Inflammatory macrophage treated with lipopolysaccharide for 1 hour (primary cell): ENCODE results near the gene SARNP.
A peak's percentile ranks its signal among the peaks of the same experiment; 100 is the strongest.
"Not testable (repeated sequence)": the region's sequence is repeated elsewhere in the genome, so short reads cannot be mapped to it uniquely, and the experiment has no call there.

Experiments used
- DNase-seq, 2 donors: peaks; one replicate each; pipeline ENCODE4 v3.0.0-alpha.2; 2020 to 2022

SARNP gene

GRCh38 chr12:55838361-55838760, 20.8 kb upstream of the SARNP start:
- DNase-seq = no peak

DNA sequence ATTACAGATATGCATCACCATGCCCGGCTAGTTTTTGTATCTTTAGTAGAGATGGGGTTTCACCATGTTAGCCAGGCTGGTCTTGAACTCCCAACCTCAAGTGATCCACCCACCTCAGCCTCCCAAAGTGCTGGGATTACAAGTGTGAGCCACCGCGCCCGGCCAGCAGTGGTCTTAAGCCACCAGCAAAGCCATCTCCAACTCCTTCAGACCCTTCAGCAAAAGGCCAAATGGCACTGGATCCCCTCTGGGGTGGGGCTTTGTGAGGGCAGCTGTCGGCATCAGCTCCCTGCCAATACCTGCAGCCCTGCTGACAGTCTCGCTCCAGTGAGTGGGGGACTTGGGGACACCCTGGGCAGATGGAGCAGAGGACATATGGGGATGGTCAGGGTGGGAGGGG, 16.9 kb upstream of the SARNP start:
- DNase-seq = not testable (repeated sequence)

DNA sequence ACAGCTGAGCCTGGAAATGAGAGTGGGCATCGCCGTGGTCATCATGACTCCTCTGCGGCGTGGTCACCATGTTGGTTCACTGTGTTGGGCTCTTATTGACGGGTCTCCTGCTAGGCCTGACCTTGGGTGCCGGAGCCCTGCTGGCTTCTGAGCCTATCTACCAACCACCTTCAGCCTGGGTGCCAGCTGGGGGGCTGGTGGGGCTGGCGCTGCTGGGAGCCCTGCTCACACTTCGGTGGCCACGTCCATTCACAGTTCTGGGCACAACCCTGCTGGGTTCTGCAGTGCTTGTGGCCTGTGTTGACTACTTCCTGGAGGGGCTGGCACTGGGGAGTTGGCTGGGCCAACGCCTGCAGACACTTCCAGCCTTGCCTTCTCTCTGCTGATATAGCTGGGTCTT, 15.5 kb upstream of the SARNP start:
- no peak for DNase-seq

DNA sequence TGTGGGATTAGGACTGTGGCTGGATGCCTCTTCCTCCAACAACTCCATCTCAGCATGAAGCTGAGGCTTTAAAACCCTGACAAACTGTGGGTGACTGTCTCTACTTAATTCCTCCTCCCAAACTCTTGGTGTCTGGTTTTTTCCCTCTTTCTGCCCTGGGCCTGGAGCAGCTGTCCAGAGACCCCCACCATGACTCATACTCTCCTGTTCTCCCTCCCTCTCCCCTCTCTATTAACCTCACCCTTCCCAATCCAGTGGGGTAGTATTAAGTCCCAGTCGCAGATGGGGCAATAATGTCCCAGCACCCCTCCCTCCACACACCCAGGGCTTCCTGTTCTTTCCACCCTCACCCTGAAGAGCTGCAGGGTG, 13.9 kb upstream of the SARNP start:
- DNase-seq = no peak

DNA sequence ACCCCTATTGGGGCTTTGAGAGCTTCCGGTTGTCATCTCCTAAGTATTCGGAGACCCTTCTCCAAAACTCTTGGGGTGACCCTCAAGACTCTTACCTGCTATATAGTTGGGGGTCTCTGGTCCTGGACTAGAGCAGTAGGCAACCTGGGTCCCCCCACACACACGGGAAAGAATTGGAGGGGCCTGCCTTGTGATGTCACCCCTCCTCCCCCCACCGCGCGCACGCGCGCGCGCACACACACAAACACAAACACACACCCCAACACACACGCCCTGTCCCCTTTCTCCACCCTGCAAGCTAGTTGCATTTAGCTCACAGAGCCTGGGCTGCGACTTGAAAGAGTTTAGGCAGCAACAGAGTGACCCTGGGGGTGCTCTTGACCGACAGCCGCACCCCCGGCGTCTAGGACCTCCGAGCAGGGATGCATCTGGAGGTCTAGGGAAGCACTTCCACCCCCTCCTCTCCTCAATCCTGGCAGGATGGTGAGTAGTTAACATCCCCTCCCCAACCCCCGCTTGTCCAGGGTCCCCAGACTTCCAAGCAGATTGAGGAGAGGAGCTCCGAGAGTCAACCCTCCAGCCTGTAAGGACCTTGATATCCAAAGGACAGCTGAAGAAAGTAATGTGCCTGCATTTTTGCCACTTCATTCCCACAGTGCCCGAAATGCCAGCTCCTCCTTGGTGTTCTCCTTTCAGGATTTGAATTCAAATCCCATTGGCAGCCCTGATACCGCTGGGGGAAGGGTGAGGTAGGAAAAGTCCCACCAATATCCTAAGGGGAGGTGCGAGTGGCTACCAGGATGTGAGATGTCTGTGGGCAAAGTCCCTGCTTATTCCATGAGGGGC, 13.3 kb upstream of the SARNP start:
- peak in 1 of 2 donors; percentile 36 for DNase-seq

DNA sequence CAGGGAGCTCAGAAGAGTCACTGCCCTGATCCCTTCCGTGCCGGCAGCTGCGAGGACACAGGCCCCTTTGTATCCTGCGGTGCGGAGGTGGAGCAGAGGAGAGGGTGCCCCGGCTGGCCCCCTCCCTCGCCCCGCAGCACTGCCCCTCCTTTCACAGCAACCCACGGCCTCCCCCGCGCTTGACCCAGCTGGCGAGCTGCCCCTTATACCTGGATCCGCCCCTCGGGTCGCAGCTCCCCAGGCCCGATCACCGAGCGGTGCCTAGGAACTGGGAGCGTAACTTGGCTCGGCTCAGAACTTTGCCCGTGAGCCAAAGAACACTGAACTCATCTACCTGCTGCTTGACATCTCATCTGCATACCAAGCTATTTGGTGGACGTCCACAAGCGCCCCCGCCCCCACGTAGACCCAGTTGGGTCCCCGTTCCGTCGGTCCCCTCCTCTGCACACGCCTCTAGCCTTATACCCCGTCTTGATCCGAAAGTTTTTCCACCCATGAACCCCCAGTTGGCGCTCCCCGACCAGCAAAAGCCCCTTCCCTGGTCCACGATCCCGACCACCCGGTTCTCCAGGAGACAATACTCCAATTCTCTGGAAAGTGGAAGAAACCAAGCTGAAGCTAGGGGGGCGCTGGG, 12.6 kb upstream of the SARNP start:
- no peak for DNase-seq

DNA sequence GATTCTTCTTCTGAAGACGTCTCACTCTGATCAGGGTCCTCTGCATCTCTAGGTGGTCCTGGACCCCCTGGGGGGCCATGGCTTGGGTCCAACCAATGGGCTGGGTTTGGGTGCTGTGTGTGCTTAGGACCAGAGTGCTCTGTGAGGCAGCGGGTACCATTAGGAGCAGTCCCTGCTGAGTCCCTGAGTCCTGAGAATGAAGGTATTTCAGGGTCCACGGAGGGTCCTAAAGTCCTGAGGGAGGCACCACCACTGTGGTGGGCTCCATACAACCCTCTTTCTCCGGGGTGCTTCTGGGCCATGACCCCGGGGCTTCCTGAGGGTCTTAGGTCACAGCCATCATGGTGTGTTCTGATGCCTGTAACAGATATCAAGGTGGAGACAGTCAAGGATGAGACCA, 10.8 kb upstream of the SARNP start:
- no peak for DNase-seq

DNA sequence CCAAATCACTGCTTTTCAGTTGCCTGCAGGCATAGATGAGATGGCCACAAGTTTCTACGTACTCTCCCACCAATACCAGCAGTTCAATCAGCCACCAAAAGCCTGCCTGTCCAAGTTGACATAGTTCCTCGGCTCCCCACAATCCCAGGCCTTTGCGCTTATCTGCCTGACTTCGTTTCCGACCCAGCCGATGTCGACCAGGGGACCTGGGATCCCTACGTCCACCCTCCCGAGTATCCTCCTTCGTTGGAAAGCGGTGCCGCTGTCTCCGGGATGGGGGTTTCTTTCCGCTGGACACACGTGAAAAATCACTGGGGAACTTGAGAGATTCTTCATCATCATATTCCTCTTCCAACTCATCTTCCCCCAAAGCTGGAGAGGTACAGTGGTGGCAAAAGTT, 10.3 kb upstream of the SARNP start:
- DNase-seq = no peak

DNA sequence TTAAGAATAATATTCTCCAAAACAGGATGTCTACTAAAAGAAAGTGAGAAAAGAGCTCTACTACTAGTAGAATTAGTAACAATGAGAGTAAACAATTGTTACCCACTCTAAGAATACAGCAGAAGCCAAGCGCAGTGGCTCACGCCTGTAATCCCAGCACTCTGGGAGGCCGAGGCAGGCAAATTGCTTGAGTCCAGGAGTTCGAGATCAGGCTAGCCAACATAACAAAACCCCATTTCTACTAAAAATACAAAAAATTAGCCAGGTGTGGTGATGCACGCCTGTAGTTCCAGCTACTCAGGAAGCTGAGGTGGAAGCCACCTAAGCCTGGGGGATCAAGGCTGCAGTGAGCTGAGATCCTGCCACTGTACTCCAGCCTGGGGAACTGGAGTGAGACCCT, 7.2 kb upstream of the SARNP start:
- DNase-seq = no peak

- no peak for DNase-seq
Measured at GRCh38 chr12:55823419-55823818, 5.9 kb upstream of the SARNP start.

- no peak for DNase-seq
Measured at GRCh38 chr12:55822228-55822627, 4.7 kb upstream of the SARNP start.

GRCh38 chr12:55820679-55821078, 3.2 kb upstream of the SARNP start:
- peak in 1 of 2 donors; percentile 37 for DNase-seq

- no peak for DNase-seq
Measured at GRCh38 chr12:55818886-55819285, 1.4 kb upstream of the SARNP start.

DNA sequence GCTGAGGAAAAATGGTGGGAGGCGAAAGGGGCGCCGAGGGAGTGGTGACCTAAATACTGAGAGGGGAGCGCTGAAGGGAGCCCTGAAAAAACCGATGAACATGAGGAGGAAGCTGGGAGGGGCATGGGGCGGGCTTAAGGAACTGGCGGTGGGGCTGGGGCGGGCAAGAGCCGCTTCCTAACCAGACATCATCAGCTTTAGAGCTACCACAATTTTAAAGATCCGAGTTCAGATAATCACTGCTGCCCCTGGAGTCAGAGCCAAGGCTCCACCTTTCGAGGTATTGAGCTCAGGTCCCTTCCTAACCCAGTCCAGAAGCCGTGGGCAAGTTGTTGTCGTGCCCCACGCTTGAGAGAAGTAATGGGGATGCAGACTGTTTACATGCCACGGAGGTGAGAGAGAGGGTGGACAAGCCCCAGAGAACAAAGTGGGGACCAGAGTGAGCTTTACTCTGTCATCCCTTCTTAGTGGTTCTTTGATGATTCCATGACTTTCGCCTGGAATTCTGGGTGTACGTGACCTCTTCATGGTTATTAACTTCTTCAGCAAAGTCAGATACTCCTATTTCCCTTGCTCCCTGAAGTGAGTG, 710 bp upstream of the SARNP start:
- no peak for DNase-seq

GRCh38 chr12:55816881-55817344, 611 bp downstream of the SARNP start:
- DNase-seq = peak in 1 of 2 donors; percentile 41

GRCh38 chr12:55815473-55815872, 2.1 kb downstream of the SARNP start:
- DNase-seq = no peak

DNA sequence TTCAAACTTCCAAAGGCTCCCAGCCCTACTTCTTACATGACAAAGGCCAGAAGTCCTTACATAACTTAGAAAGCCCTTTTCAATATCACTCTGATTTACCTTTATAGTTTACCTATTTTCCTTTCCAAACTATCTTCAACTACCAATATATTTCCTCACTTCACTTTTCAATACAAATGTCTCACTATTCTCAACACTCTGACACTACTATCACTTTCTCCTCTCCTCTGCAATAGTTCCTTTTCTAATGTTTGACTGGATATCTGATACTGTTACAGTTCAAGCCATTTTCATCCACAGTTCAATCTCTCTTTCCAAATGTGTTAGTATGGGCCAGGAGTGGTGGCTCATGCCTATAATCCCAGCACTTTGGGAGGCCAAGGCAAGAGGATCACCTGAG, 3.3 kb downstream of the SARNP start:
- no peak for DNase-seq

- DNase-seq = no peak
Measured at GRCh38 chr12:55812088-55812487, 5.4 kb downstream of the SARNP start.

DNA sequence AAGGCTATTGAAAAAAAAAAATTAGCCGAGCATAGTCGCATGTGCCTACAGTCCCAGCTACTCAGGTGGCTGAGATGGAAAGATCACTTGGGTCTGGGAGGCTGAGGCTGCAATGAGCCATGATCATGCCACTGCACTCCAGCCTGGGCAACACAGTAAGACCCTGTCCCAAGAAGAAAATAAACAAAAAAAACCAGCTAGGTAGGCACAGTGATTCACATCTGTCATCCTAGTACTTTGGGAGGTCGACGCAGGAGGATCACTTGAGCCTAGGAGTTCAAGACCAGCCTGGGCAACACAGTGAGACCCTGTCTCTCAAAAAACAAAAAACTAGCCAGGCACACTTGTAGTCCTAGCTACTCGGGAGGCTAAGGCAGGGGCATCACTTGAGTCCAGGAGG, 8.2 kb downstream of the SARNP start:
- no peak for DNase-seq

GRCh38 chr12:55806982-55807381, 10.5 kb downstream of the SARNP start:
- DNase-seq = no peak

- DNase-seq = no peak
Measured at GRCh38 chr12:55797550-55797949, 20.0 kb downstream of the SARNP start.

DNA sequence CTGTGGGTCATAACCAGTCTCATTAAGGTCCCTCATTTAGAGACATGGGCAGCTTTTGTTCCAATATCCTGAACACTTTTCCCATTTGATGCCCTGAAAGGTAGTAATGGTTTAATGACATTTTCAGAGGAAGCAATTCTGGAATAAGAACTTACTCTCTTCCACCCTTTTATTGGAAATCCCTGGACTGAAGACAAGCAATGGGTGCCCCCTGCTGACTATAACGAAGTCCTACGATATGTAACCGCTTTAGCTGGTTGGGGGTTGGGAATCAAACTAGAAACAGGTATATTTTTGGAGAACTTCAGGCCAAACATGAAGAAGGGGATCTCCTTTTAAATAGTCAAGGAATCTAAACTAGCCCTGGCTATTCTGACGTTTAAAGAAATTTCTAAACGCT, 20.5 kb downstream of the SARNP start:
- DNase-seq = peak; percentile 5 to 35

DNA sequence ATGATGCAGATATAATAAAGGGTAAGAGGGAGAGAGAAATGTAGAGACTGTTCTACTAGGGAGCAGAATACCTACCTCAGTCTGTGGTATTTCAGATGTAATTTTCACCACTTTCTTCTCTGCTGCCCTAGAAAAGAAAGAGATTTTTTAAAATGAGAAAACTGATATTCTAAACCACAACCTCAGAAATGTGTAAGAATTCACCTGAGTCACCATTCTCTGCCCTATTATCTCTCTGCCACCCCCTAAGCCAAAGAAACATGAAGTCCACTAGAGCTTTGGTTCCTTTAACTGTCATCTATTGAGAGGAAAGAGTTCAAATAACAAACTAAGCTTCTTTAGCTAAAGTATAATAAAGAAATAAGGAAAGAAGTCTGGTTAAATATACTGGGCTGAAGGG, 21.6 kb downstream of the SARNP start:
- no peak for DNase-seq

DNA sequence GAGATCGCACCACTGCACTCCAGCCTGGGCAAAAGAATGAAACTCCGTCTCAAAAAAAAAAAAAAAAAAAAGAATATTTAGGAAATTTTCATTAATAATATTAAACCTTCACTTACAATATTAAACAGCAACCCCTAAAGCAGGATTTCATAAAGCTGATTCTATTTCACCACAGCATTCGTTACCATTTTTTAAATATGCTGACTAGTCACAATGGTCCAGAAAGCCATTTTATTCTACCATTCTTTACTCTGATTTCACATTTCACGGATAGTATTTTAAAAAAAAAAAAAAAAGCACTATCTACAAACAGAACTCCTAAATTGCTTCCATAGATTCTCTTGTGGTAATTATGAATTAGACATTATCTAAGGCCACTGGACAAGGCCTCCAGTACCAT, 27.6 kb downstream of the SARNP start:
- no peak for DNase-seq
